ENCODE data around the gene ZDHHC14. TPM values are rescaled to one million over a fixed set of nuclear protein-coding genes. Genes with fewer than 3 reads are reported as not detected.

ZDHHC14 gene
- total RNA-seq, 1 experiment from 2014 or later, result 1.7 TPM

DNA sequence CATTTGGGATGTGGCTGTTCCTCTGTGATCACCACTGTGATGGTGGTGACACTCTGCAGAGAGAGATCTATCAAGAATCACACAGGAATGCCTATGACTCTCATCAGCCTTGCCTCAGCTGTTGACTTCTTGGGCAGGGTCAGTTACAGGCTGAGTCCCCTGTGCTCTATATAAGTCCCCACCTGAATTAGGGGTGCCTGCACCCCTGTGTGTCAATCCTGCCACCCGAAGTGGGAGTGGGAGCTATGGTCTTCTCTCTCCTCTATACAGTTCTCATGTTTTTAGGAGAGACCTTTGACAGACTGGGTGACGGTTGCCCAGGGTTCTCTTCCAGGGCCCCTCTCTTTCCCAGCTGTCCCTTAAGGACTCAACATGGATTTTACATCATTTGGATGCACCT lies 173.8 kb downstream of the ZDHHC14 start:
- Histone ChIP-seq H4K20me1 (ENCODE audit: control insufficient read depth, insufficient read depth, insufficient read length) (no peaks in the 10 kb centered on the region), H3K27me3 (ENCODE audit: insufficient read depth, low read length) (no peaks in the 10 kb centered on the region; the same call in 1 of the 2 replicates), H2BK15ac (ENCODE audit: low read depth, low read length) (no peak overlapping the region), H3K23ac (ENCODE audit: insufficient read length, low read depth, low read length) (no peak overlapping the region), H2BK20ac (ENCODE audit: low read depth, low read length, poor library complexity, severe bottlenecking) (no peak overlapping the region), H3K4me1 (ENCODE audit: insufficient read depth, low read length) (peaks cover 16% of the 10 kb centered on the region), H3T11ph (ENCODE audit: low read length) (no peak overlapping the region), H2AK5ac (ENCODE audit: insufficient read length, low read length) (no peak overlapping the region), H4K5ac (ENCODE audit: insufficient read length, low read depth, low read length) (no peak overlapping the region), H2BK5ac (ENCODE audit: insufficient read length, low read length) (no peak overlapping the region), H3K9me3 (ENCODE audit: control insufficient read depth, low read depth, low read length) (no peaks in the 10 kb centered on the region), H3K4ac (ENCODE audit: low read depth, low read length) (no peak overlapping the region), H3K18ac (ENCODE audit: insufficient read length, low read depth, low read length) (no peak overlapping the region), H2BK12ac (ENCODE audit: insufficient read length, low read depth, low read length) (no peak overlapping the region), H2AFZ (ENCODE audit: low read length) (no peak overlapping the region), H4K8ac (replicated peaks; ENCODE audit: insufficient read length, low read depth, low read length) (no peak overlapping the region), H3K56ac (ENCODE audit: insufficient read length, low read depth, low read length) (no peak overlapping the region), H3K14ac (ENCODE audit: insufficient read depth, low read length) (no peak overlapping the region), H3K4me2 (ENCODE audit: insufficient read depth, insufficient read length, low read length) (no peak overlapping the region), H3K23me2 (ENCODE audit: insufficient read length, low read depth, low read length, poor library complexity, severe bottlenecking) (peaks cover 4% of the 10 kb centered on the region), H4K91ac (ENCODE audit: insufficient read length, low read depth, low read length) (no peak overlapping the region), H3K27ac (ENCODE audit: insufficient read length, low read depth, low read length) (no peak overlapping the region), H3K79me2 (ENCODE audit: insufficient read depth, low read length) (no peaks in the 10 kb centered on the region), H3K9ac (ENCODE audit: extremely low read depth, insufficient read length, low read length) (no peak overlapping the region), H2BK120ac (ENCODE audit: low read depth, low read length, poor library complexity, severe bottlenecking) (no peak overlapping the region), H3K79me1 (ENCODE audit: insufficient read depth, low read depth, low read length, poor library complexity, severe bottlenecking) (no peaks in the 10 kb centered on the region)
- Mint-ChIP-seq H3K27ac (peak overlapping the region in 1 of 3 experiments; percentile 37; a peak in 1 of 7 replicates), H3K36me3 (ENCODE audit: insufficient read depth in 1 of 3, low read depth in 3 of 3) (peaks cover 0 to 2% (median 0%) of the 10 kb centered on the region in 3 experiments; a peak in 1 of 7 replicates), H3K4me1 (peaks cover 63 to 64% of the 10 kb centered on the region in 2 experiments), H3K27me3 (ENCODE audit: low read depth) (peaks cover 16% of the 10 kb centered on the region), H3K9me3 (no peaks in the 10 kb centered on the region), H3K4me3 (no peak overlapping the region)
- no peak for DNase-seq
- WGBS (ENCODE audit: extremely low coverage, insufficient read length, low lambda C conversion rate), result no CpG with 5 or more reads among the region's 2 CpGs
- TF ChIP-seq, protein P1, sequence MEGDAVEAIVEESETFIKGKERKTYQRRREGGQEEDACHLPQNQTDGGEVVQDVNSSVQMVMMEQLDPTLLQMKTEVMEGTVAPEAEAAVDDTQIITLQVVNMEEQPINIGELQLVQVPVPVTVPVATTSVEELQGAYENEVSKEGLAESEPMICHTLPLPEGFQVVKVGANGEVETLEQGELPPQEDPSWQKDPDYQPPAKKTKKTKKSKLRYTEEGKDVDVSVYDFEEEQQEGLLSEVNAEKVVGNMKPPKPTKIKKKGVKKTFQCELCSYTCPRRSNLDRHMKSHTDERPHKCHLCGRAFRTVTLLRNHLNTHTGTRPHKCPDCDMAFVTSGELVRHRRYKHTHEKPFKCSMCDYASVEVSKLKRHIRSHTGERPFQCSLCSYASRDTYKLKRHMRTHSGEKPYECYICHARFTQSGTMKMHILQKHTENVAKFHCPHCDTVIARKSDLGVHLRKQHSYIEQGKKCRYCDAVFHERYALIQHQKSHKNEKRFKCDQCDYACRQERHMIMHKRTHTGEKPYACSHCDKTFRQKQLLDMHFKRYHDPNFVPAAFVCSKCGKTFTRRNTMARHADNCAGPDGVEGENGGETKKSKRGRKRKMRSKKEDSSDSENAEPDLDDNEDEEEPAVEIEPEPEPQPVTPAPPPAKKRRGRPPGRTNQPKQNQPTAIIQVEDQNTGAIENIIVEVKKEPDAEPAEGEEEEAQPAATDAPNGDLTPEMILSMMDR (conservative IDR thresholded peaks at IDR 0.05), result no peak

Data from H9 (cell line).